Jurkat, Clone E6-1 (cell line): ENCODE measurements around the gene TRIM32.

Experiments
- DNase-seq: peaks from one replicate; pipeline ENCODE4 v3.0.0-alpha.2; 2011; ENCODE audit warnings: low read depth, low spot score
- H3K4me3 ChIP-seq: 2 replicates; pipeline ENCODE4 v1.5.1; 2011; ENCODE audit warnings: mild to moderate bottlenecking, low read length, control low read depth, moderate library complexity

Gene TRIM32

DNA sequence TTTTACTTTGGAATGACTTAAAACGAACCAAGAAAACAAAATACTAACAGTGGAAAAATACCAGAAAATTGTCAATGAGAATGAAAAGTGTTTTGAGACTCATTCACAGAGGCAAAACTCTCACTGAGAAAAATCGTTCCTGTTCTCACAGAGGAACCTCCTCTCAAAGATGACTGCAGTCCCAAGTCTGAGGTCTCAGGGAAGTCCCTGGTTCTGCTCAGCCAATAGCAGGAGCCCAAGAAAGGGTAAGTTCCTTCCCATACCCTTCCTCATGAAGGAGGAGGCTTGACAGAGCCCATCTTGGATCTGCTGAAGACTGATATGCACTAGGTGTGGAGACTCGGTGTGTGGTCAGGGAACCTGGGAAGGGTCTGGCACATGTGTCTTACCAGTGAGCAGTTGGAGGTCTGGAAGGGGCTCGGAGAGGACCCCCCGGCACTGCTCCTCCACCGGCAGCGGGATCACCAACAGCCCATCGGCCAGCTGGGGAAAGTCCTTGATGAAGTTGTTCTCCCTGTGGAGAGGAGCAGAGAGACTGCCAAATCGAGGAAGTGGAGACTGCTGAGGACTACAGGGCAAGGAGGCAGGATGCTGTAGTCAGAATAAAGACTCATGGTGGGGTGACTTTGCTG, 46.0 kb downstream of the TRIM32 start:
- DNase-seq: no peak
- no peak overlapping the region for H3K4me3 ChIP-seq

DNA sequence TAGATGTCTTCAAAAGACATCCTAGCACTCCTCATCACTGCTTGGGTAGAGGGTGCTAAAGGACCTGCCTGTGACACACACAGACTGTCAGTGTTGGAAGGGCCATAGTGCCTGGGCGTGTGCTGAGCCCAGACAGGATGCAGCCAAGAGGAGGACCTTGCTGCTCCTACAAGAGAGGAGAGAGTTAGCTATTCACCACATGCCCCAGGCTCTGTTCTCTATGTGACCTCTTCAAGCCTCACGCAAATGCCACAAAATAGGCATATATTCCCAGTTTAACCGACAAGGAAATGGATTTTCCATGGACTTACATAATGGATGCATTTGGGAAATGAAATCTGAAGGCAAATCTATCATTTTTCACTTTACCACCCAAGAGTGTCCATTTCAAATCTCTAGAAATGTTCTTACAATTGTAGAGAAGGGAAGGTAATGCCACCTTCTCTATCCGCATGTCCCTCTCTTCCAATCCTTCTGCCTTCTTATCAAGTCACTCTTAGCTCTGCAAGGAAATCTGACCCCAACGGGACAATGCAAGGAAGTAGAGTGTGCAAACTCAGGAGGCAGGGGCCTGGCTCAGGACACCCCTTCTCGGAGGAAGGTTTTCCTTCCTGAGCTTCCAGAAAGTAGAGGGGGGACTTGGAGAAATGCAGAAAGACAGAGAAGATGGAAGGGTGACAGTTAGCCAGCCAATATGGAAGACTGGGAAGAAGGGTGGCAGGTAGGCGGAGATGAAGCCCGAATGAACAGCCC, 49.5 kb downstream of the TRIM32 start:
- no peak for DNase-seq
- no peak overlapping the region for H3K4me3 ChIP-seq

DNA sequence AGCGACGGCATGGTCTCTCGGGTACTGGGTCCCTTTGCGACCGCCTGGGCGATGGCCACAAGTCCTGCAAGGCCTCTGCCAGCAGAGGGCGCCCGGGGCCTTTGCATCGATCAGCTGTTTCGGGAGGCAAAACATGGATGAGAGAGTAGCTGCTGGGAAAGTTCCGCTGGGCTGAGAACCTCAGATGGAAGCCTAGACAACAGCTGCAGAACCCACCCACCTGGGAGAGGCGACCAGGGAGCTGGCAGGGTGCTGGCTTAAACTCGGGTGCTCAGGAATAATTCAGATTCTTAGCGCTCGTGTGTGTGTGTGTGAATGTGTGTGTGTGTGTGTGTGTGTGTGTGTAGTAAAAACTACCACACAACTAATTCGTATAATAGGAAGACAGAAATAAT, 50.0 kb downstream of the TRIM32 start:
- peak; percentile 39 for DNase-seq

DNA sequence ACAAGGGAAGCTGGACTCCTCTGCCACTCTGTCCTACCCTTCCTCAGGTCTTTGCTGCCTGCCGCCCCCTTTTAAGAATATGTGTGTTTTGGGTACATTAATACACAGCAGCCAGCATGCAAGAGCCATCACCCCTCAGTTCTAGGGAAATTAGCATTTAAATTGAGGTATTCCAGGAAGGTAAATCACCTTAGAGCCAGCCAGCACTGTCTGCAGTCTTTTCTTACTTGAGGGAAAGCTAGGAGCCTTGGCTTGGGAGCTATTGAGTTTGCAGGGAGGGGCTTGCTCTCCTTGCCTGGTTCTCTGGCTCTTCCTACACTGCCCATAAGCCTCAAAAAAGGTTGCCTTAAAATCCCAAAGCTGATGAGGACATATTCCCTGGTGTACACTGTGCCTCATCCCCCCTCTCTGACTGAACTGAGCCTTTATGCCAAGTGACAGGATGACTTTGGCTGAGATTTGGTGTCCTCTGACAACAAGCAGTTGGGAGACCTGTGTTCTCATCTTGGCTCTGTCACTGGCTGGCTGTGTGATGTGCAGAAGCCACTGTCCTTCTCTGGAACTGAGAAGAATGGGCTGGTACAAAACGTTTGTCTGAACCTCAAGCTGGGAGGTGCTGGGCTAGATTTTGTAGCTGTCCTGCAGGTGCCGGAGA, 54.1 kb downstream of the TRIM32 start:
- no peak overlapping the region for H3K4me3 ChIP-seq
- no peak for DNase-seq

More for the DNA sequence above, 50.0 kb downstream of the TRIM32 start:
- H3K4me3 ChIP-seq: no peak overlapping the region

DNA sequence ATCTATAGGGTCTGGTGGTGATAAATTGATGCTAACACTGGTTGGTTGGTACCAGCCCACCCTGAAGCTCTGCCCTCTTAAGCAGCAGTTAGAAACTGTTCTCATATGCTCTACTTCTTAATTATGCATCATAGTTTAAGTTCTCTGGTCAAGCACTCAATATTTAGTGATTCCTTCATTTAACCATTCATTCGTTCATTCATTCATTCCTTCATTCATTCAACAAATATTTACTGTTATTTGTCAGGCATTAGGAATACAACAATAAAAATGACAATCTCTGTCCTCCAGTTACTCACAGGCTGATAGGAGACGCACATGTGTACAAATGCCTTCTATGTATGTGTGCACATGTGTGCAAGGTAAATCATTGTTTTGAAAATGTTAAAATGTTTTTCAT, 54.6 kb downstream of the TRIM32 start:
- H3K4me3 ChIP-seq: no peak overlapping the region
- no peak for DNase-seq

DNA sequence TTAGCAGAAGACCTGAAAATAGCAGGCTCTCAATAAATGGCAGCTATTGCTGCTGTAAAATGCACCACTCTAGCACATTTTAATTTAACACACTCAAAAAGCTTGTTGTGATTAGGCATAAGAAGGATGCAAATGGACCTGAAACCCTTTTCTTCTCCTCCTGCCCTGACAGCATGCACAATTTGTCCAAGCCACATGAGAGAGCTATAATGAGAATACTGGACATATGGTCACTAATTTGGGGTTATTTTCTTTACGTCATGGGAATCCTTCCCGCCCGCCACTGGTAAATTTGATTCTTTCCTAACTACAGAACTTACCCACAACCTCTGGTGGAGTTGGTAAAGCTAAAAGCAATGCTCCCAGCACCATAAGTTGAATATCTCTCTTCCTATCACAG, 62.1 kb downstream of the TRIM32 start:
- H3K4me3 ChIP-seq: no peak overlapping the region
- DNase-seq: no peak

DNA sequence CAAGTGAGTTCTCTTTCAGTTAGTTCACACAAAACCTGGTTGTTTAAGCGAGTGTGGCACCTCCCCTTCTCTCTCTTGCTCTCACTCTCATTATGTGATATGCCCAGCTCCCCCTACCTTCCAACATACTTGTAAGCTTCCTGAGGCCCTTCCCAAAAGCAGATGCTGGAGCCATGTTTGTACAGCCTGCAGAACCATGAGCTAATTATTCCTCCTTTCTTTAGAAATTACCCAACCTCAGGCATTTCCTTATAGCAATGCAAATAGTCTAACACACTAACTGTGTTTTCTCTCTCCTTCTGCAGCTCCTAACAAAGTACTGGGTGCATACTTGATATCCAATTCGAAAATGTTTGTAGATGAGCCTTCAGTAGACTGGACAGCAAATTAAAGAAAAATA, 62.7 kb downstream of the TRIM32 start:
- H3K4me3 ChIP-seq: no peak overlapping the region
- no peak for DNase-seq

DNA sequence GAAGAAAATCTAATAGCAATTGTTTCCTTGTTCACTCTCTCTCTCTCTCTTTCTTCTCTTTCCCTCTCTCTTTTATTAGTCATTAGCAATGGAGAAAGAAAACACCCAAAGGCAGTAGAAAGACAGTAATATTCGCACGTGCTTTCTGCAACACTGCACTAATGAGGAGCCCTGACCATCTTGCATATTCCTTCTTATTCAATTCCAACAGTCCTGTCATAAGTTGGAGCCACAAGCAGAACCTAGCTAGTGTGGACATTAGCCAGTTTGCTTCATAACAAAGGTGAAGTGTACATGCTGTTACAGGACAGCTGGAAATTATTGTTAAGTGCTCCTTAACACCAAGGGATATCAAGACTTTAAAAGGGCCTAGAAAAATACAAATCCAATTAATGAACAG, 63.4 kb downstream of the TRIM32 start:
- no peak for DNase-seq
- H3K4me3 ChIP-seq: no peak overlapping the region
